ENCODE results near the gene GAS2L1.

The GAS2L1 gene

DNA sequence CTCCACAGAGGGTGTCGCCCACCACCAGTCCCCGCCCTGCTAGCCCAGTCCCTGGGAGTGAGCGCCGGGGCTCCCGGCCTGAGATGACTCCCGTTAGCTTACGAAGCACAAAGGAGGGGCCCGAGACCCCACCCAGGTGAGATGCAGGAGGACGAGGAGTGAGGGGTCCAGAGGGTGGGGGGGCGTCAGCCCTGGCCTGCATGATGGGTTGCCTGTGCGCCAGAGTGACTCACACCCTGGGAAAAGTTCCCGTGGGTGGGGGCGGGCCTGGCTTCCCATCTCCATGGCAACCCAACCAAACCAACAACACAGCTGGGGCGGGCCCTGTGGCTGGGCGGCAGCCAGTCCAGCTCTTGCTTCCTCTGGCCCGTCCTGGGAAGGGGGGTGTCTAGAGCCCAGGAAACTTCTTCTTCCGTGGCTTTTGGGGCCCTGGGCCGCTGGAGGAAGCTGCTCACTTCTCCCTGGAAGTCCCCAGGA, 4.5 kb downstream of the GAS2L1 start:
- Histone ChIP-seq H3K27me3 (ENCODE audit: control insufficient read depth, insufficient read depth, low read length) (peaks cover 12% of the 10 kb centered on the region), H3K36me3 (ENCODE audit: control insufficient read depth, insufficient read depth, low read length) (no peaks in the 10 kb centered on the region), H3K4me3 (ENCODE audit: low read depth, low read length) (no peak overlapping the region), H3K4me1 (no peaks in the 10 kb centered on the region), H3K9me3 (ENCODE audit: control insufficient read depth, low read length) (no peaks in the 10 kb centered on the region), H3K79me2 (no peaks in the 10 kb centered on the region), H3K4me2 (ENCODE audit: low read length) (peak overlapping the region; percentile 30), H2AFZ (no peak overlapping the region), H3K9ac (no peak overlapping the region), H3K27ac (no peak overlapping the region)
- TF ChIP-seq, protein P1, sequence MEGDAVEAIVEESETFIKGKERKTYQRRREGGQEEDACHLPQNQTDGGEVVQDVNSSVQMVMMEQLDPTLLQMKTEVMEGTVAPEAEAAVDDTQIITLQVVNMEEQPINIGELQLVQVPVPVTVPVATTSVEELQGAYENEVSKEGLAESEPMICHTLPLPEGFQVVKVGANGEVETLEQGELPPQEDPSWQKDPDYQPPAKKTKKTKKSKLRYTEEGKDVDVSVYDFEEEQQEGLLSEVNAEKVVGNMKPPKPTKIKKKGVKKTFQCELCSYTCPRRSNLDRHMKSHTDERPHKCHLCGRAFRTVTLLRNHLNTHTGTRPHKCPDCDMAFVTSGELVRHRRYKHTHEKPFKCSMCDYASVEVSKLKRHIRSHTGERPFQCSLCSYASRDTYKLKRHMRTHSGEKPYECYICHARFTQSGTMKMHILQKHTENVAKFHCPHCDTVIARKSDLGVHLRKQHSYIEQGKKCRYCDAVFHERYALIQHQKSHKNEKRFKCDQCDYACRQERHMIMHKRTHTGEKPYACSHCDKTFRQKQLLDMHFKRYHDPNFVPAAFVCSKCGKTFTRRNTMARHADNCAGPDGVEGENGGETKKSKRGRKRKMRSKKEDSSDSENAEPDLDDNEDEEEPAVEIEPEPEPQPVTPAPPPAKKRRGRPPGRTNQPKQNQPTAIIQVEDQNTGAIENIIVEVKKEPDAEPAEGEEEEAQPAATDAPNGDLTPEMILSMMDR (IDR thresholded peaks at IDR 0.05), result no peak

DNA sequence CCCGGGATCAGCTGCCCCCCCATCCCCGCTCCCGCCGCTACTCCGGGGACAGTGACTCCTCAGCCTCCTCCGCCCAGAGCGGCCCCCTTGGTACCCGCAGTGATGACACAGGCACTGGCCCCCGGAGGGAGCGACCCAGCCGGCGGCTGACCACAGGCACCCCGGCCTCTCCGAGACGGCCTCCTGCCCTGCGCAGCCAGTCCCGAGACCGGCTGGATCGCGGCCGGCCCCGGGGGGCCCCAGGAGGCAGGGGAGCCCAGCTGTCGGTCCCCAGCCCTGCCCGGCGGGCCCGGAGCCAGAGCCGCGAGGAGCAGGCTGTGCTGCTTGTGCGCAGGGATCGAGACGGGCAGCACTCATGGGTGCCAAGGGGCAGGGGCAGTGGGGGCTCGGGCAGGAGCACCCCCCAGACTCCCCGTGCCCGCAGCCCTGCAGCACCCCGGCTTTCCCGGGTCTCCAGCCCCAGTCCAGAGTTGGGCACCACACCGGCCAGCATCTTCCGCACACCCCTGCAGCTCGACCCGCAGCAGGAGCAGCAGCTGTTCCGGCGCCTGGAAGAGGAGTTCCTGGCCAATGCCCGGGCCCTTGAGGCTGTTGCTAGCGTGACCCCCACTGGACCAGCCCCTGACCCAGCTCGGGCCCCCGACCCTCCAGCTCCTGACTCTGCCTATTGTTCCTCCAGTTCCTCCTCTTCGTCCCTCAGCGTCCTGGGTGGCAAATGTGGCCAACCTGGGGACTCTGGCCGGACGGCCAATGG, 5.2 kb downstream of the GAS2L1 start:
- TF ChIP-seq, protein P1 (IDR thresholded peaks at IDR 0.05), result no peak
- peaks cover 12% of the 10 kb centered on the region for H3K27me3 ChIP-seq (ENCODE audit: control insufficient read depth, insufficient read depth, low read length)
- H3K79me2 ChIP-seq, result no peaks in the 10 kb centered on the region
- H3K9me3 ChIP-seq (ENCODE audit: control insufficient read depth, low read length), result no peaks in the 10 kb centered on the region
- no peak overlapping the region for H3K9ac ChIP-seq
- H2AFZ ChIP-seq, result no peak overlapping the region
- no peaks in the 10 kb centered on the region for H3K36me3 ChIP-seq (ENCODE audit: control insufficient read depth, insufficient read depth, low read length)
- no peak overlapping the region for H3K4me3 ChIP-seq (ENCODE audit: low read depth, low read length)
- no peak overlapping the region for H3K4me2 ChIP-seq (ENCODE audit: low read length)
- H3K27ac ChIP-seq, result no peak overlapping the region
- H3K4me1 ChIP-seq, result no peaks in the 10 kb centered on the region

DNA sequence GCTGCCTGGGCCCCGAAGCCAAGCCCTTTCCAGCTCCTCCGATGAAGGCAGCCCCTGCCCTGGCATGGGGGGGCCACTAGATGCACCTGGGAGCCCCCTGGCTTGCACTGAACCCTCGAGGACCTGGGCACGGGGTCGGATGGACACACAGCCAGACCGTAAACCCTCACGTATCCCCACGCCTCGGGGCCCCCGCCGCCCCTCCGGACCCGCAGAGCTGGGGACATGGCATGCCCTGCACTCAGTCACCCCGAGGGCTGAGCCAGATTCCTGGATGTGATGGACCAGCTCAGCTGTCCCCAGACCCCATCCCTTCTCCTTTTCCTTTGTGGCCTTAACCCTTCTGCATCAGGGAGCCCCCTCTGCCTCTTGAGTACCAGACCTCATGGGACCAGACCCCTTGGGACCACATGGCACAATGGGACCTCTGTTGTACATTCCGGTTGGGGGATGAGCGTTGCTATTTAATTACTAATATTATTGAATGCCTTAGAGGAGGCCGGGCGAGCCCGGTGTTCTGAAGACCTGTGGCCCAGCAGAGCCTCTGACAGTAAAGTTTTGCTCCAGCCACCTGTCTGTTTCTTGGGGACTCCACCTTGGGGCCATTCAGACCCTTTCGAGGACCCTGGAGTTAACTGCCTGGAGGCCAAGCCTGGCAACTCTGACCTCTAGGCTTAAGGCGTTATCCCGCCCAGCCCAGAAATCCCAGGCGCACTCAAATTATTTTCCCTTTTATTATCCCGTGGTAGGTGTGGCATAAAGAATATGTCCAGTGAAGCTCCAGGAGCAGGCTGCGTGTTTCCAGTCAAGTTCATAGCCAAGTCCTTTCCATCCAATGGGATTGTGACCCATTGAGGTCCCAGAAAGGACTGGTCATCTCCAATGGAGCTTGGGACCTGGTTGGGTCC, 6.0 kb downstream of the GAS2L1 start:
- H3K9ac ChIP-seq, result no peak overlapping the region
- H3K4me1 ChIP-seq, result no peaks in the 10 kb centered on the region
- H3K79me2 ChIP-seq, result no peaks in the 10 kb centered on the region
- H3K36me3 ChIP-seq (ENCODE audit: control insufficient read depth, insufficient read depth, low read length), result no peaks in the 10 kb centered on the region
- H3K4me2 ChIP-seq (ENCODE audit: low read length), result no peak overlapping the region
- no peak overlapping the region for H3K27ac ChIP-seq
- no peak overlapping the region for H2AFZ ChIP-seq
- TF ChIP-seq, protein P1 (IDR thresholded peaks at IDR 0.05), result no peak
- peaks cover 12% of the 10 kb centered on the region for H3K27me3 ChIP-seq (ENCODE audit: control insufficient read depth, insufficient read depth, low read length)
- H3K9me3 ChIP-seq (ENCODE audit: control insufficient read depth, low read length), result no peaks in the 10 kb centered on the region
- H3K4me3 ChIP-seq (ENCODE audit: low read depth, low read length), result no peak overlapping the region

DNA sequence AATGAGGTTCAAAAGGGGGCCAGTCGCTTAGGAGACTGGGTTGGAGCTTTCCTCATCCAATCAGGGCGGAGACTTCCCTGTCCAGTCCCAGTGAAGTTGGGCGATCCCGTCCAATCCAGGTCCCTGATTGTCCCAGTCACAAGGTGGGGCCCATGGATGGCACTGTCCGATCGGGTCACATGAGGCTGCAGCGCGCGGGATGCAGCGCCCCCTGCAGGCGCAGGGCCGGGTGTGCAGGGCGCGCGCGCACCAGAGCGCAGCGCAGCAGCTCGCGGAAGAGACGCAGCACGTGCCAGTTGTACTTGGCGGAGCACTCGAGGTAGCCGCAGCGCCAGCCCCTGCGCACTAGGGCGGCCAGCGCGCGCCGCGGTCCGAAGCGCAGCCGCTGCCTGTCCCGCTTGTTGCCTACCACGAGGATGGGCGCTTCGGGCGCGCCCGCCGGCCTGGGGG, 6.7 kb downstream of the GAS2L1 start:
- Histone ChIP-seq H3K4me2 (ENCODE audit: low read length) (no peak overlapping the region), H3K79me2 (no peaks in the 10 kb centered on the region), H3K9me3 (ENCODE audit: control insufficient read depth, low read length) (no peaks in the 10 kb centered on the region), H3K9ac (no peak overlapping the region), H3K27me3 (ENCODE audit: control insufficient read depth, insufficient read depth, low read length) (peaks cover 12% of the 10 kb centered on the region), H2AFZ (no peak overlapping the region), H3K36me3 (ENCODE audit: control insufficient read depth, insufficient read depth, low read length) (no peaks in the 10 kb centered on the region), H3K4me1 (no peaks in the 10 kb centered on the region), H3K27ac (no peak overlapping the region), H3K4me3 (ENCODE audit: low read depth, low read length) (no peak overlapping the region)
- TF ChIP-seq, protein P1 (IDR thresholded peaks at IDR 0.05), result no peak
